Measurements from ENCODE around the gene NOSTRIN.
"Not testable (repeated sequence)": the region's sequence is repeated elsewhere in the genome, so short reads cannot be mapped to it uniquely, and the experiment has no call there.

Gene NOSTRIN

GRCh38 chr2:168790226-168790902, 12.1 kb upstream of the NOSTRIN start:
- DNase-seq (ENCODE audit: low read depth), result no peak
- no peak for TF ChIP-seq CTCF (conservative IDR thresholded peaks at IDR 0.05; ENCODE audit: low read depth, low read length)
- H3K4me3 ChIP-seq (ENCODE audit: low read length), result no peak overlapping the region

GRCh38 chr2:168791140-168791539, 11.3 kb upstream of the NOSTRIN start:
- DNase-seq (ENCODE audit: low read depth); H3K4me3 ChIP-seq (ENCODE audit: low read length): not testable (repeated sequence)

- no peak for DNase-seq (ENCODE audit: low read depth)
- no peak overlapping the region for H3K4me3 ChIP-seq (ENCODE audit: low read length)
- no peak for TF ChIP-seq CTCF (conservative IDR thresholded peaks at IDR 0.05; ENCODE audit: low read depth, low read length)
These were observed 8.8 kb upstream of the NOSTRIN start for GRCh38 chr2:168793596-168793995.

GRCh38 chr2:168794968-168795367, 7.5 kb upstream of the NOSTRIN start:
- H3K4me3 ChIP-seq (ENCODE audit: low read length), result no peak overlapping the region
- TF ChIP-seq CTCF (conservative IDR thresholded peaks at IDR 0.05; ENCODE audit: low read depth, low read length), result no peak
- no peak for DNase-seq (ENCODE audit: low read depth)

- TF ChIP-seq CTCF (conservative IDR thresholded peaks at IDR 0.05; ENCODE audit: low read depth, low read length), result no peak
- no peak for DNase-seq (ENCODE audit: low read depth)
- no peak overlapping the region for H3K4me3 ChIP-seq (ENCODE audit: low read length)
These were observed 6.3 kb upstream of the NOSTRIN start for GRCh38 chr2:168796090-168796577.

GRCh38 chr2:168796583-168797285, 5.7 kb upstream of the NOSTRIN start:
- H3K4me3 ChIP-seq (ENCODE audit: low read length), result no peak overlapping the region
- DNase-seq (ENCODE audit: low read depth), result no peak
- TF ChIP-seq CTCF (conservative IDR thresholded peaks at IDR 0.05; ENCODE audit: low read depth, low read length), result no peak

- no peak for TF ChIP-seq CTCF (conservative IDR thresholded peaks at IDR 0.05; ENCODE audit: low read depth, low read length)
- no peak for DNase-seq (ENCODE audit: low read depth)
- H3K4me3 ChIP-seq (ENCODE audit: low read length), result no peak overlapping the region
These were observed 5.2 kb upstream of the NOSTRIN start for GRCh38 chr2:168797286-168797655.

Data from retinal pigment epithelial cell (primary cell).